GM19395 (cell line): ENCODE data around the gene ALS2CL.
"Not testable (repeated sequence)": the region's sequence is repeated elsewhere in the genome, so short reads cannot be mapped to it uniquely, and the experiment has no call there.

Source experiments
- ATAC-seq: cut with Tn5 transposase; IDR thresholded peaks from one replicate; pipeline ENCODE4 v1.9.1; 2021; ENCODE audit warnings: mild to moderate bottlenecking, moderate library complexity; ENCODE audit not compliant: unreplicated experiment

The ALS2CL gene

GRCh38 chr3:46705022-46705530 is 11.6 kb upstream of the ALS2CL start:
- no peak for ATAC-seq

GRCh38 chr3:46704346-46704745 is 10.9 kb upstream of the ALS2CL start:
- ATAC-seq, result not testable (repeated sequence)

GRCh38 chr3:46703013-46703520 is 9.6 kb upstream of the ALS2CL start:
- ATAC-seq, result no peak

GRCh38 chr3:46702246-46703012 is 8.9 kb upstream of the ALS2CL start:
- no peak for ATAC-seq

GRCh38 chr3:46701181-46701939 is 7.9 kb upstream of the ALS2CL start, which contains the start of gene TMIE:
TSS of gene TMIE (plus strand) at chr3:46701392. CDS start at chr3:46701488, 96 bp downstream.
- ATAC-seq, result no peak

- no peak for ATAC-seq
Measured at GRCh38 chr3:46700772-46701171, 7.3 kb upstream of the ALS2CL start.

- ATAC-seq, result no peak
Measured at GRCh38 chr3:46699676-46700523, 6.4 kb upstream of the ALS2CL start.

GRCh38 chr3:46695962-46696894 is 2.7 kb upstream of the ALS2CL start:
- ATAC-seq, result no peak

- no peak for ATAC-seq
Measured at GRCh38 chr3:46695177-46695961, 1.9 kb upstream of the ALS2CL start.

- ATAC-seq, result no peak
Measured at GRCh38 chr3:46694520-46694919, 1.0 kb upstream of the ALS2CL start.

- ATAC-seq, result no peak
Measured at GRCh38 chr3:46693892-46694226, 380 bp upstream of the ALS2CL start.

GRCh38 chr3:46692566-46692990 is 901 bp downstream of the ALS2CL start:
- ATAC-seq, result no peak

- no peak for ATAC-seq
Measured at GRCh38 chr3:46690798-46691197, 2.7 kb downstream of the ALS2CL start.

- no peak for ATAC-seq
Measured at GRCh38 chr3:46685446-46685845, 8.0 kb downstream of the ALS2CL start.

- no peak for ATAC-seq
Measured at GRCh38 chr3:46684891-46685290, 8.6 kb downstream of the ALS2CL start.

- no peak for ATAC-seq
Measured at GRCh38 chr3:46682974-46683373, 10.5 kb downstream of the ALS2CL start.

GRCh38 chr3:46681856-46682540 is 11.5 kb downstream of the ALS2CL start:
- ATAC-seq, result no peak

- ATAC-seq, result no peak
Measured at GRCh38 chr3:46681387-46681786, 12.1 kb downstream of the ALS2CL start.
